HPDE6-E6E7 (cell line): ENCODE data around the gene LCE7A.

ENCODE experiments used
- DNase-seq: peaks from one replicate; pipeline ENCODE4 v3.0.0; 2011; ENCODE audit warnings: missing footprints; ENCODE audit errors: extremely low spot score

Gene LCE7A, protein sequence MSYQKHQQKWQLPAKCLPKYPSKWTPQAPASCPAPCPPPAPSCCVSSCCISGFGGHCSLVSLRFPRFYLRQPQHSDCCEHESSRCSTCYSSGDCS

DNA sequence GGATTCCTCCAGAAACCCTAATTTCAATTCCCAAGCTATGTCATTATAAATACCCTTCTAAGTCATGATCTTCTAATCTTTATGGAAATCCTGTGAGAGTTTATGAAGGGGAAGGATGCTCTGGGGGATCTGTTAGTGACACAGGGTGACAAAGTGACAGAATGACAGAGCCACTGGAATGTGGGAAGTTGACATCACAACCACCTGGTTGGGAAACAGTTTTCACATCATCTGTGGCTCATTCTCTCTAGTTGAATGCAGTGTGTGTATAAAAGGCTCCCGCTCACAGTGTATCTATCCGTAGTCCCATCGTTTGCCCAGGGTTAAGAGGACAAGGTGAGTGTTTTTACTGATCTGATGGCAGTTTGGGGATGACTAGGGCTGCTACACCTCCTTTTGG, at the start of gene LCE7A:
Gene LCE7A, plus strand, starts transcription at position 301 of the 400 bp plus-strand sequence. CDS start 702 bp downstream, outside the sequence.
- DNase-seq, result no peak

- DNase-seq, result peak; percentile 28
Observed at GRCh38 chr1:152811050-152811449, 48.7 kb upstream of the LCE7A start.

DNA sequence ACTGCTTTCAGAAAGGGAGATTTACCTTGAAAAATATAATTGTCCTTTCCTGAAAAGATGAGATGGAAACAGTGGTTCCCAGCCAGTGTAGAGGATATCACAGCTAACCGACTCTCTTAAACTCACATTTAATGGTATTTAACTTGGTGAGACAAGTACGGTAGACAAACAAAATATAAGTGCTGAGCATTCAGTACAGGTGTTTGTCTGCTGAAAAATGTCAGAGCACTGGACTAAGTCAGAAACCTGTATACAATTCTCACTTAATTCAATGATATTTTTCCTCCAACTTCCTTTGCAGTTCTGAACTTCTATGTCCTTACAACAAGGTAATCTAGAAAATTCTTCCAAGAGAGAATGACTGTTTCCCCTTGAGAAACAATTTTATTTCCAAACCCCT, 48.1 kb upstream of the LCE7A start, which contains the start of gene LCE1B:
Gene LCE1B, plus strand, starts transcription at position 301 of the 400 bp plus-strand sequence. CDS start 476 bp downstream, outside the sequence.
- DNase-seq, result no peak

DNA sequence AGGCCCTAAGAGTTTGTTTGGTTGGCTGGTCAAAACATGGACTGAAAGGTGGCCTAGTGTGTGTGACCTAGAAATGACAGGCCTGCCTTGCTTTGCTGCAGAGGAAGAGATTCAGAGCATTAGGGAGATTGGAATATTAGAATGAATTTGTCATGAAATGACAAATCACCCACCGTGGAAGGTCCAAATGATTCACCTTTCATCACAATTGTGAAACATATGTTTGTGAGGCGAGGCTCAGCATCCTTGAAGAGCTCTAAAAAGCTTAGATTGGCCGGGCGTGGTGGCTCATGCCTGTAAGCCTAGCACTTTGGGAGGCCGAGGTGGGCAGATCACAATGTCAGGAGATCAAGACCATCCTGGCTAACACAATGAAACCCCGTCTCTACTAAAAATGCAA, 42.5 kb upstream of the LCE7A start:
- DNase-seq, result no peak

GRCh38 chr1:152823294-152823693, 36.5 kb upstream of the LCE7A start:
- DNase-seq, result no peak

DNA sequence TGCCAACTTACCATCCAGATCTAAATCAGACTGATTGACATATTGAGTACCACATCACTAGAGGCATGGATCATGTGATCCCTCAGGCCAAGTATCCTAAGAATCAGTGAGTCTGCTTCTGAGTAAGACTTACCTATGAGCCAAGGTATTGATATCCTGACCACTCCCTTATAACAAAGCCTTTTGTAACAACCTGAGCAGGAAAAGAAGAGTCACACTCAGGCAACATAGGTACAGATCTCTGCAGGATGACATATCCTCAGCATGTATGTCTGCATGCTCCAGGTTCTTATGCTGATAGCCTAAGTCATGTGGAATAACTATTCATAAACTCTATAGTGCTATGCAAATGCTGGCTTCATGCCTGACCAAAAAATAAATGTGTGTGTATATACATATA, 34.8 kb upstream of the LCE7A start:
- no peak for DNase-seq

- no peak for DNase-seq
Observed at GRCh38 chr1:152827173-152827572, 32.6 kb upstream of the LCE7A start, which contains the start of gene LCE1A. TSS of gene LCE1A (plus strand) at chr1:152827473. CDS start at chr1:152827473, 0 bp downstream.

DNA sequence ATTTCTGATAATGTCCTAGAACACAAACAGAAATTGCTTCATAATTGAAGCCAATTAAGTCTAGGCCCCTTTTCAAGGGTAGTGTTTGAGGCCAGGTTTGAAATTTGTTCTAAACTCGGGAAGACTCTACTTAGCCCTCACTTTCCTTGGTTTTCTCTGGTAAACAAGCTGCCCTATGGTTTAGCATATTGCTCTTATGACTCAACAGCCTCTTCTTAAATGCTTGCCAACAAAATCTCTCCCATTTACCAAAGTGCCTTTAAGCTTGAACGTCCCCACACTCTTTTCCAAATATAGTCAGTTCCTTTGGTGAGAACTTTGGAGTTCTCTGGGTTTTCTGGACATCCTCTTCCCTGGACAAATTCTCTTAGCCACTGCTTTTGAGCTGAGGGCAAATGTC, 22.9 kb upstream of the LCE7A start:
- no peak for DNase-seq

DNA sequence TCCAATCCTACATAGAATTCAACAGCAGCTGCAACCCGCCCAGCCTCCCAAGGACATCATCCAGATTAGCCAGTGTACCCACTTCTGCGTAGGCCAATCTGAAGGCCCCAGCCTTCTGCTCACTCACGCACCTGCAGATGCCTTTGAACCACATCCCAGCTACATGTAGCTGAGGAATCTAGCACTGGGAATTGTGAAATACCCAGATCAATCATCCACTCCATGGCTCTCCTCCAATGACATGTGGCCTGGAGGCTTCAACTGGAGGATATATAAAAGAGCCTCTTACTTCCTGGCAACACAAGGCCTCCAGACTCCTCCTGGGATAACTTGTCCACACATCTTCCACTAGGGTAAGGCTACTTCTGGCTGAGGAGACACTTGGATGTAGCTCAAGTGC, 17.2 kb upstream of the LCE7A start, which contains the start of gene LCE6A:
Gene LCE6A, plus strand, starts transcription at position 301 of the 400 bp plus-strand sequence. CDS start 665 bp downstream, outside the sequence.
- no peak for DNase-seq

DNA sequence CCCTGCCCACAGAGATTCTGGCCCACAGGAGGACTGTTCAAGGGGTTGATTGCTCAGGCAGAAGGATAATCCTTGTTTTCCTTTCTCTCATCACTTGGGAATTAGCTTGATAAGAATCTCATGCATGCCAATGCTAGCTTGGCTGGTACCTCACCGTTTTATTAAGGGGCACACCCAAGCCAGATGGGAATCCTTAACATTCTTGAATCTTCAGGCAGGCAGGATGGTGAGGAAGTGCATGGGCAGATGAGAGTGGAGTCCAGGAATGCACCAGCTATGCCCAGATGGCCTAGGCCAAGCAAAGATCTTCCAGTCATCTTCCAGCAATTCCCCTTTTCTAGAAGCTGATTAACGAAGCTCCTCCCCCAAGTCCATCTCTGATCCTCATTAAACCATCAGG, 4.1 kb upstream of the LCE7A start:
- no peak for DNase-seq

GRCh38 chr1:152858062-152858461, 1.7 kb upstream of the LCE7A start:
- DNase-seq, result no peak

GRCh38 chr1:152860129-152860528, 333 bp downstream of the LCE7A start:
- DNase-seq, result no peak

DNA sequence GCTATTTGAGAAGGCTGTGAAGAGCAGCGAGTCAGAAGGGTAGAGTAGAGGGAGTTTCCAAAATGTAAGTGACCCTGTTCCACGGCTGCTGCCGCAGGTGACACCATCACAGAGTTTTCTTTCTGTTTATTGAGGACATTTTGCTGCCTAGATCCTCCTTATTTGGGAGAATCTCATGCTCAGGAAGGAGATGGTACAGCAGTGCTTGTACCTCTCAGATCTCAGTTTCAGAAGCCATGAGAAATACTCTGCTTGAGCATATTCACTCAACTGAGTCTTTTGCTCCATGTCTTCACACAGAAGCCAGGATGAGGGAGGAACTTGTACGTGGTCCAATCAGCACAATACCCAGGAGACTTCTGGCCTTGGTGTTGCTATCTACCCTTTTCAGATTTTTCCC, 1.6 kb downstream of the LCE7A start:
- no peak for DNase-seq

GRCh38 chr1:152864443-152864842, 4.6 kb downstream of the LCE7A start:
- DNase-seq, result no peak

GRCh38 chr1:152866321-152866720, 6.5 kb downstream of the LCE7A start:
- no peak for DNase-seq

DNA sequence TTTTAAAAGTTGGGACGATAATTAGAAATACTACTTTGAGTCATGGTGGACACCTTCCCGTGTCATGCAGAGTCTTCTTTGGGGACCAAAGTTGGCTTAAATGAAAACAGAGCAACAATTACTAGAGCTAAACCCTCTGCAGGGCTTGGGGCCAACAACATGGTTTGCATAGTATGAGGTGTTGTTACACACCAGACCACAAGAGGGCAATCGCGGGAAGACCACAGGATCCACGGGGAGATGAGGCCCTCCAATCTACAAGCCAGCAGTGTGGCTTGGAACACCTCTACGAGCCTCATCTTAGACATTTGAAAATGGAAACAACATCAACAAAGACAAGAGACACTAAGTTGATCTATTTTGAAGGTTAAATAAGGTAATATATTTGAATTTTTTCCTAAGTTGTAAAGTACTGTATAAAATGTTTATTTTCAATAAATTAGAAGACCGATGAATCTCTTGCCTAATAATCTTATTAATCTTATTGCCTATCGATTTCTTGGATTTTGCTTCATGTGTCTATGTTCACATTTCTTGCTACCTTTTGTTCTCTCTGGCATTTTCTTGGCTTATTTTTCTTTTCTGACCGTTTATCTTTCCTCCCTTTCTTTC, 10.1 kb downstream of the LCE7A start:
- DNase-seq, result peak; percentile 74

GRCh38 chr1:152870831-152871730, 11.3 kb downstream of the LCE7A start:
- DNase-seq, result peak; percentile 71

- DNase-seq, result no peak
Observed at GRCh38 chr1:152871731-152872126, 11.9 kb downstream of the LCE7A start.

- DNase-seq, result no peak
Observed at GRCh38 chr1:152873495-152873894, 13.7 kb downstream of the LCE7A start.

DNA sequence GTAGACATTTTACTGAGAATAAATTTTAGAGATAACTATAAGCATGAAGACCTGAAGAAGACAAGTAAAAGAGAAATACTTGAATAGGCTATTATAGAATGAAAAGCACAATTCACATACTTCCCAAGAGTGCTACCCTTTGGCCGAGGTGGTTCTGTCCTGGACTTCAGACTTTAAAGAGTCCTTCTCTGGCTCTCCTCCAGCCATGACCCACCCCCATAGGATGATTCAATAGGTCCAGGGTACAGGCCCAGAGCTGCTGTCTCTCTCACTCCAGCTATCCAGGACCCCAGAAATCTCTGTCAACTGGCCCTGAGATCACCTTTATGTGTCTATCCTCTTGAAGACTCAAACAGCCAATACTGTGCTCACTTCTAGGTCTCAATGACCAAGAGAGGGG, 17.0 kb downstream of the LCE7A start:
- no peak for DNase-seq

DNA sequence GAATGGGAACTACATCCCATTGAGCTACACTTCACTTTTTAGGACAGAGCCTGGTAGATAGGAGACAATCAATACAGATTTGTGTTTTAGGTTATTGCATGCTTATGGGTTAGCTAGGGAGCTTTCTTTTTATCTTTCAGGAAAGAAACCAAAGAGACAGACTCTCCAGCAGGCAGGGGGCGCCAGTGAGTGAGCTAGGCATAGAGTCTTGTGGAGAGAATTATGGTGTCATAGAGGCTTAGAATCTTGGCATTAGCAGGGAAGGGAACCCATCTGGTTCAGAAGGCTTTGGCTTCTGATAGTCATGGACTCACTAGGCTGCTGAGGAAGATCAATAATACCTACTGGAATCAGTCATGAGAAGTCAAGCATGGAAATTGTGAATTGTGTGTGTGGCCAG, 18.2 kb downstream of the LCE7A start, which contains the start of gene SMCP:
Gene SMCP, plus strand, starts transcription at position 281 of the 400 bp plus-strand sequence. CDS start 6,101 bp downstream, outside the sequence.
- DNase-seq, result no peak

GRCh38 chr1:152879559-152880198, 19.9 kb downstream of the LCE7A start:
- DNase-seq, result no peak
